ENCODE results near the gene PNKD.

The PNKD gene, protein sequence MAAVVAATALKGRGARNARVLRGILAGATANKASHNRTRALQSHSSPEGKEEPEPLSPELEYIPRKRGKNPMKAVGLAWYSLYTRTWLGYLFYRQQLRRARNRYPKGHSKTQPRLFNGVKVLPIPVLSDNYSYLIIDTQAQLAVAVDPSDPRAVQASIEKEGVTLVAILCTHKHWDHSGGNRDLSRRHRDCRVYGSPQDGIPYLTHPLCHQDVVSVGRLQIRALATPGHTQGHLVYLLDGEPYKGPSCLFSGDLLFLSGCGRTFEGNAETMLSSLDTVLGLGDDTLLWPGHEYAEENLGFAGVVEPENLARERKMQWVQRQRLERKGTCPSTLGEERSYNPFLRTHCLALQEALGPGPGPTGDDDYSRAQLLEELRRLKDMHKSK

DNA sequence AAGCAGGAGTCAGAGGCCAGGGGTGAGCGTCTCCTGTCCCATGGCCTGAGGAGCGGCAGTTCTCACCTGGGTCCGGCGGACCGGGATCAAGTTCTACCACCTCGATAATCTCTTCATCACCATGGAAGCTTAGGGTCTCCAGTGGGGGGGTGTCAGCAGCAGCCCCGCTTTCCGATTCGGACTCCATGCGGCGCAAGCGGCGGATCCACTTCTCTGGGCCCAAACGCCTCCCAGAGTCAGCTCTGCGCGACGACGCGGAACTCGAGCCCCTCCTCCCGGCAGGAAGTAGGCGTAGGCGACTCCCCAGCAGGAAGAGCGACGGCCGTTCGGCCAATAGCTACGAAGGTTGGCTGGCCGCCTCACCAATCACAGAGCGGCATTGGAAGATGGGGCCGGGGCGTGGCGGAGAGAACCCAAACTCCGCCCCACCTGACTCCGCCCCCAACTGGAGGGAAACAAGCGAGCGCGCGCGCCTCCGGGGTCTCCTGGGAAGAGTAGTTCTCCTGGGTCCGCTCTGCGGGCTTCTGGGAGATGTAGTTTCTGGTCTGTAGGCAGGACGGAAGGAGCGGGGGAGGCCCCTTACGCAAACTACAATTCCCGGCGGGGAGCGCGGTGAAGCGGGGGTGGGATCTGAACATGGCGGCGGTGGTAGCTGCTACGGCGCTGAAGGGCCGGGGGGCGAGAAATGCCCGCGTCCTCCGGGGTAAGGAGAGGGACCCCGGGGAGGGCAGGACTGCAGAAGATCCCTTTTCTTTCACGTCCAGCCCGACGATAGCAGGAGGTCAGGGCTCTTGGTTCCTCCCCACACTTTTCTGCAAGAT is at the start of gene PNKD, which contains the start of gene AAMP:
Gene PNKD (plus strand): TSS at position 620 of the 821 bp plus-strand sequence. CDS start 17 bp downstream, at position 637.
Gene AAMP (minus strand): TSS at position 238 of the 821 bp plus-strand sequence. CDS start 51 bp downstream, at position 187.
- DNase-seq = peak; percentile 100

DNA sequence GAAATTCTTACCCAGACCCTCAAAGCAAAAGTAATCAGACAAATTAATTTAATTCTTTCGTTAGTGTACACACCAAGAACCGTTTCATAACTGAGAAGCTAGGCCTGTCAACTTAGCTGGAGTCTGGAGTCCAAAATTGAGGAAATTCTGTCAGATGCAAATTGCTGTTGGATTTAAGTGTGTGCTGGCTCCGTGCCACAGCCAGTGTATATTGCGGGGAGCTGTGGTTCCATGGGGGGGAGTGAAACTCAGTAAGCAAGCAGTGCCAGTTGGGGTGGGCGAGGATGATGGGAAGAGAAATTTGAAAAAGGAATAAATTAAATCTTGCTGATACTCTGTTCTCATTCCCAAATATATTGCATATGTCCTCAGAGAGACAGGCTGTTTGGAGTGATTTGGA is 49.3 kb upstream of the PNKD start:
- DNase-seq = no peak

DNA sequence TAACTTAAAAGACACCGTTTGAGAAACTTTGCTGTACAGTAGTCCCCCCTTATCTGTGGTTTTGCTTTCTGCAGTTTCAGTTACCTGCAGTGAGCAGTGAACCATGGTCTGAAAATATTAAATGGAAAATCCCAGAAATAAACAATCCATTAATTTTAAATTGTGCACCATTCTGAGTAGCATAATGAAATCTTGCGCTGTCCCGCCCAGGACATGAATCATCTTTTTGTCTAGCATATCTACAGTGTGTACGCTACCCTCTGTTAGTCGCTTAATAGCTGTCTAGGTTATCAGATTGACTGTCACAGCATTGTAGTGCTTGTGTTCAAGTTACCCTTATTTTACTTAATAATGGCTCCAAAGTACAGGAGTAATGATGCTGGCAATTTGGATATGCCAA is 47.3 kb upstream of the PNKD start:
- no peak for DNase-seq

DNA sequence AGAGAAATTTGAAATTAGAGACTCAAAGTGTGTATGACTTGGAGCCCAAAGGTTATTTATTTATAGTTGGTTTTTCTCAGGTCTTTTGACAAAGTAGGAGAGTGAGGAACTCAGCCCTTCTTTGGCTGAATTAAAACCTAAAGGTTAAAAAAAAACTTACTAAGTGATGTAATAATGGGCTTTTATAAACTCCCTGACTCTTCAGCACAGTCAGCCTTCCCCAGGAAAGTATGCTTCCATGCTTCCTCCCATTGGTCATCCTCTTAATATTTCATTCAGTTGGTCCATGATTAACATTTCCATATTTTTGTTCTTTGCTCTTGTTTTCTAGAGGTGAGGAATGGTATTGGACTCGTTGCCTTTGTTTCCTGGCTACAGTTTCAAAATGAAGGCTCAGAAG is 46.1 kb upstream of the PNKD start:
- no peak for DNase-seq

DNA sequence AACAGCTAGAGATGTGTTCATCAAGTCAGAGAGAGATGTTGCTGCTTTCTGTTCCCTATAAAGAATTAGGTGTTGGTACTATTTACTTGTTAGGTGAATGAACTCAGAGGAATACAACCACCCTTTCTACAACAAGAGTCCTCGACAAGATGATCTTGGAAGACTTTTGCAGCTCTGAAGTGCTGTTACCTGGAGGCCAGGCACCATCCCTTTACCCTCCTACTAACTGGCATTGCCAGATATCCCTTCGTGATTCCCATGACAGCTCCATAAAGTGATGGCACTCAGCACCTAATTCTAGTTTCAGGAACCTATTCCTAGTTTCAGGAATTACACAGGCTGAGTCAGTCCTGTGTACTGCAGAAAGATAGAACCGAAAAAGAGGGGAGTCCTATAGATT is 43.4 kb upstream of the PNKD start:
- DNase-seq = no peak

DNA sequence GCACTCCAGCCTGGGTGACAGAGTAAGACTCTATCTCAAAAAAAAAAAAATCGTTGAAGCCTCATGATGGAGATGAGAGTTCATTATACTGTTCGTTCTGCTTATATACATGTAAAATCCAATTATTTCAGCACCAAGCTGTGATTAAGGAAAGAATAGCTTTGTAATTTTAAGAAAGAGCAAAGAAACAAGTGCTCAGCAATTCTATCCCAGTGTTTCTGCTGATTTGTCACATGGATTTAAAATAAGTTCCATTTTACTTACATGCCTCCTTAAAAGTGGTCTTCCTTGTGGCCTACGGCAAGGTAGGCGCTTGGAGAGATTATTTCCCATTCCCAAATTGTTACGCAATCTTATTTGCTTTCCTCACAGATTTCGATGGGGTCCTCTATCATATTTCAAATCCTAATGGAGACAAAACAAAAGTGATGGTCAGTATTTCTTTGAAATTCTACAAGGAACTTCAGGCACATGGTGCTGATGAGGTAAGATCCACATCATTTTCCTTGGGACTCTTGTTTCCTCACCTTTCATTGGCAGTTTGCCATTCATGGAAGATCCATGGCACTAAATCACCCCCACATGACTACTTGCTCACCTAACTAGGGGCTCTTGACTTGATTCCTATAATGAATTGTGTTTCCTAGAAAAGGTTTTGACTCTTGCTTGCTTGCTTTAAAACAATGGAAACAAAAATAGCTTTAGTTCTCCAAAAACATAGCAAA is 41.8 kb upstream of the PNKD start:
- DNase-seq = no peak

DNA sequence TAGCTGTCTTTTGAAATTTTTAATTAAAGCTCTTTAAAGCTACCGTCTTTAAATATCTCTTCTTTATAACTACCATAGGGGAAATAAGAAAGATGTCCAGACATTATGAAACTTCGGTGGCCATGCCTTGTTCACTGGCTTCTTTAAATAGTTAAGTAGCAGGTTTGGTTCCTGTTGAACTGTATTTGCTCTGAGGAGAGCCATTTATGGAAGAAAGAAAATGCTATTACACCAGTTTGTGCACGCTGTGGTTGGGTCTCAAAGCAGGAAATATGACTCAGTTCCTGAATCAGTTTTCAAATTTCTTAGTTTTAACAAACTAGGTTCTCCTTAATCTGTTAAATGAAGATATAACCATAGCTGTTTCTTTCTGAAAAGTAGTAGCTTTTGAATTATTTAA is 41.1 kb upstream of the PNKD start:
- no peak for DNase-seq

DNA sequence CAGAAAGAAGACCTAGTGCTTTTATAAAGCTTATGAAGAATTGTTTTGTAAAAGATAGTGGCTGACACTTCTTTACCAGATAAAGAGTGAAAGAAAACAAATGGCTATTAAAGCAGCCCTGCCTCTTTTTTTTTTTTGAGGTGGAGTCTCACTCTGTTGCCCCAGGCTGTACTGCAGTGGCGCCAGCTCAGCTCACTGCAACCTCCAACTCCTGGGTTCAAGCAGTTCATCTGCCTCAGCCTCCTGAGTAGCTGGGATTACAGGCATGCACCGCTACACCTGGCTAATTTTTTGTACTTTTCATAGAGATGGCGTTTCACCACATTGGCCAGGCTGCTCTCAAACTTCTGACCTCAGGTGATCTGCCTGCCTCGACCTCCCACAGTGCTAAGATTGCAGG is 40.5 kb upstream of the PNKD start:
- DNase-seq = no peak

DNA sequence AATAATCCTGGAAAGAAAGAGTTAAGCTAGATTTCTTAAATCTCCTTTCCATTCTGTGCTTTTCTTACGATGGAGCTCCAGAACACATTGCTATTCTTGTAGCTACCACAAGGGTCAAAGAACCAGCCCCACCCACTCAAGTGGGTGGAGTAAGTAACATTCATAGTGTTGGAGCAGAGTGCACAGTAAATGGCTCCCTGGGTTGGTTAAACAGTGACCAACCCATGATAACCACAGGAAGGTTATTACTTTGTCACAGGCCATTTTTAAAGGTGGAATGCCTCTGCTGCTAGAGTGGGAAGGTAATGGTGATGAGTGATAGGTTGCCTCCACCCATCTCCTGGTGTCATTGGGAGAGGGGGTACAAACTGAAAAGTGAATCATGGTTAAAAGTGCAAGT is 39.4 kb upstream of the PNKD start:
- no peak for DNase-seq

DNA sequence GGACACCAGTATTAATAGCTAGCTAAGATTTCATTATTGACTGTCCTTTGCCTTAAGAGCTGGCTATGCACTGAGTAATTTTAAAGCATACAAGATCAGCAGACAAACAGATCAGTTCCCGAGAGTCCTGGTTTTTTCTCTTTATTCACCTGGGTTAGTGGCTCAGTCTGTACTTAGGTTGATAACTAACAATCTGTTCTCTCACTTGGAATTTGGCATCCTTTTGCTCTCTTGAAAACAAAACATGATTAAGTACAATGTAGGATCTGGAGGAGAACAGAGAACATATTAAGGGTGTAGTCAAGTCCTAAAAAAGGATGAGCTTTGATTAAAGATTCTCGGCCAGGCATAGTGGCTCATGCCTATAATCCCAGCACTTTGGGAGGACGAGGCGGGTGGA is 36.8 kb upstream of the PNKD start:
- no peak for DNase-seq

DNA sequence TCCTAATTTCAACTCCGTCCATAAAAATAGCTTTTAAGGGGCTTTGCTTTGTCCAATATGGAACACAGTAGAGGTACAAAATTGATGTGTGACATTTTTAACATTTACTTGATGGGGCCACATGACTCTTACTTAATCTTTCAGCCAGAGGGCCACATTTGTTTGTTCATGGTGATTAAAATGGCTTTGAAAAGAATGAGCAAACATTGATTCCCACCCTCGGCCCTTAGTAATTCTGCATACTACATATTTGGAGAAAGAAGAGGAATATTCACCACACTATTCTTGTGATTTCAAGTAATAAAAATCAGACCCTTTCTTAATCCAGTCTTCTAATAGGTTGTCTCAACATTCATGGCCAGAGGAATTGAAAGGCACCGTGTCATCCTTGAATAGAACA is 35.8 kb upstream of the PNKD start:
- no peak for DNase-seq

DNA sequence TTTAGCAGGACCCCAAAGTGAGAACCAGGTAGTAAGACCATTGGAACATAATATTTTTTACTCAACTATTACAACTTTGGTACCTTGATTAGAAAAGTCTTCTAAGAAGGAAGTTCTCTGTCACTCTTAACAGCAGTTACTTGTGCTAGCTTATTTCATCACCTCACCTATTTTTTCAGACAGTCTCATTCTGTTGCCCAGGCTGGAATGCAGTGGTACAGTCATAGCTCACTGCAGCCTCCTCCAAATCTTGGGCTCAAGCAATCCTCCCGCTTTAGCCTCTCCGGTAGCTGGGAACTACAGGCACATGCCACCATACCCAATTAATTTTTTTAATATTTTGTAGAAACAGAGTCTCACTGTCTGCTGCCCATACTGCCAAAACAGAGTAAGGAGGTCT is 35.3 kb upstream of the PNKD start:
- DNase-seq = no peak

DNA sequence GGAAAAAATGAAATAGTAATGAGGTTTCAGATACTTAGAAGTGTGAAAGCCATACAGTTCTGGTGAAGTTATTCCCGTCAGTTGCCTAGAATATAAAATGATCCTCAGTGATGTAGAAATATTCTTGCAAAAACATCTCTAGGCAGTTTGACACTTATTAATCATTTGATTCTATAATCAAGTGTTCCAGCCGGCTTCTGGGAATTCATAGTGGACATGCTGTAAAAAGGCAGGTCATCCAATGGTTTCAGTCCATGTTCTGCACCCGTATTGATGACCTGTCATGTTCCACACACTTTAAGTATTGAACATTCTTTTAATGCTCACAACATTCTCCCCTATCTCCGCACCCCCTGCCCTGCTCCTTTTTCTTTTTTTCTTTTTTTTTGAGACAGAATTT is 33.5 kb upstream of the PNKD start:
- DNase-seq = no peak

DNA sequence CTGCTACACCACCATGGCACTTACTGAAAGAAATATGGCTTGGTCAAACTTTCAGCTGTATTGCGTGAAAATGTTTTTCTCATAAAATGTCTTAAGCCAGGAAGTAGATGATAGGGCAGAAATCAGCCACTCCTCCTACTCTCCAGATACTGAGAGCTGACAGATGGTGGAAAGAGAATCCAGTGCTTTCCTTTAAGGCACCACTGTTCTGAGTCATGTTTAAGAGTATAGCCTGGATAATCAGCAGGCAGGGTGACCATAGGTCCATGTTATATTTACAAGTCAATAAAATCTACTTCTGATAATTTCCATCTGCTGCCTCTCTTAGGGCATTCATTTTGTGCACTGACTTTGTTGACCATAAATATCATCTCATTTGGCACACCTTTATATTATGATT is 31.4 kb upstream of the PNKD start:
- DNase-seq = no peak

DNA sequence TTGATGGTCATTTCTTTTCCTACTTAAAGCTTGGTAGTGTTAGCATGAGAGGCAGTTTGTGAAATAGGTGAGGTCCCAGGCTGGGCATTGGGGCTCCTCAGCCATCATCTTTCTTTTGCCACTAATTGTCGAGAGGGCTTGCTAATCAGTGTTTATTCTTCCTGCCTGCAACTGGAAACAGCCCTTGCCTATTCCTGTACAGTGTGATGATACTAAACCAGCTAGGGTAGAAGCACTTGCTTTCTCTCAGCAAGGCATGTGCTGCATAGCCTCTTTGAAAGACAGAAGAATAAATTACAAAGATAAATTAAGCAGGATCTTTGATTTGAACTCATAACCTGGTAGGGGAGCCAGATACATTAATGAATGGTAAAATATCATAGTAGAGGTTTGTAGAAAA is 26.1 kb upstream of the PNKD start:
- DNase-seq = no peak

DNA sequence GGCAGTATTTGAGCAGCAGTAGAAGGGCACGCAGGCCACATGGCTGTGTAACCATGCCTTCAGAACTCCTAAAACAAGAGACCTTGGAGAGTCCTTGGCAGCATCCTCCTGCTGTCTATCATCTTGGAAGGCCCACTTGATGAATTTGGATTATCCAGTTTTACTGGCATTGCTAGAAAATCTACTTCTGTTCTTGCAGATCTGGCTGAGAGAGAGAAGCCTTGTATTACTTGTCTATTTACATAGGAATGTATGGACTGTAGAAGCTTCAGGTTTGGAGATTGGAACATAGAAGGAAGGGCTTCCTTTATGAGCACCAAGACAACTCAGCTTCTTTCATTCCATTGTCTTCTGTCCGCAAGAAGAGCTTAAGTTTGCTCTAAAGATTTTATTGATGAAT is 25.7 kb upstream of the PNKD start:
- DNase-seq = no peak

DNA sequence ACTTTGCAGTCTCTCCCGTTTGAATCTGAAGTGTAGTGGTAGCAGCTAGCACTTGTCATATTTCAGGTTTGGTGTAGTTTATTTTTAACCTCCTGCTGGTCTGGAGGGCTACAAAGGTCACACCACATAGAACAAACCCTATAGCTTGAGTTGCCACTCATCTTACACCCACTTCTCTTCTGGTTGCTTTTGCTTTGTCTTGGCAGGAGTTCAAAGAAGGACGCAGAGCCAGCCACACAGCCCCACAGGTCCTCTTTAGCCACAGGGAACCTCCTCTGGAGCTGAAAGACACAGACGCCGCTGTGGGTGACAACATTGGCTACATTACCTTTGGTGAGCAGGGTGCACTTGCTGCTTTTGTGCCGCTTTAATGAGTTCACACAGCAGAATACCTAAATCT is 25.1 kb upstream of the PNKD start:
- DNase-seq = no peak

DNA sequence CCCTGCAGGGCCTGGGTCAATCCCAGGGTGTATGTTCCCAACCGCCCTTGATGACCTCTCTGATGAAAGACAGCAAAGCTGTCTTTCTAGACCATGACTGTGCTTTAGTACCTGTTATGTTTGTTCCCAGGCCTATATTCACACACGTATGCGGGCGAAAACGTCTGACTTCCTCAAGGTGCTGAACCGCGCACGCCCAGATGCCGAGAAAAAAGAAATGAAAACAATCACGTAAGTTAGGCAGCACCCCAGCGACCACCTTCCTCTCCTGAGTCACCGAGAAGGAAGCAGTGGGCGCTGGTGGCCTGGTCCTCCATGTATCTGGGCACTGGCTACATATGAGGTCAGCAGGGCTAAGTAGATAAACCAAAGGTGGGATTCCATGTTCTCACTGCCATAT is 20.6 kb upstream of the PNKD start:
- DNase-seq = no peak

DNA sequence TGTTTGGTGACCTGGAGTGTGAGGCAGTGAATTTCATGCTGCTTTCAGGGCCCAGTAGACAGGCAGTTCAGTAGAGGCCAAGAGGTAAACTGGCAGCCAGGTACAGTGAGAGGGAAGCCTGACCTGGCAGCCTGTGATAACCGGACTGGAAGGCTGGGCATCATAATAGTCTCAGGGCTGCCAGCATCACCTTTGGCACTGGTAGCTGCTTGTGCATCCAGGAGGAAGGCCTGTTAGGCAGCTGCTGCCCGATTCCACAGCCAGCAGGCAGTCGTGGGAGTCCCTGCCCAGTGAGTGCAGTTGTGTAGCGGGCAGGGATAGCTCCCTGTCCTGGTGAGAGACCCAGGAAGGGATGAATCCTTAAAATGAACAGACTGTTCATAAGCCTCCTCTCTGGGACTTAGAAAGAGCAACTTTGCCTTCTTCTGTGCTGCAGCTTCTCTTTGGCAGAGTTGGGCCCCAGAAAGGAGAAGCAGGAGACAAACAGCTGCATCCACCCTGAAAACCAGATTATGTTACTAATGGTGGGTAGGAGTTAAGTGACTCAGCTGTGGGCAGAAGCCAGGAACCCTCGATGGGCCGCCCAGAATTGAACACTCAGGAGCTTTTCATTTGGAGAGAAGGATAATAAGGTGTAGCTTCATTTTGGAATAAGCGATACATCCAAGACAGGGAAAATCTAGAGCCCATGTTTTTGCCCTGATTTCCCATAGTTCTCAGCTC is 17.6 kb upstream of the PNKD start:
- no peak for DNase-seq

DNA sequence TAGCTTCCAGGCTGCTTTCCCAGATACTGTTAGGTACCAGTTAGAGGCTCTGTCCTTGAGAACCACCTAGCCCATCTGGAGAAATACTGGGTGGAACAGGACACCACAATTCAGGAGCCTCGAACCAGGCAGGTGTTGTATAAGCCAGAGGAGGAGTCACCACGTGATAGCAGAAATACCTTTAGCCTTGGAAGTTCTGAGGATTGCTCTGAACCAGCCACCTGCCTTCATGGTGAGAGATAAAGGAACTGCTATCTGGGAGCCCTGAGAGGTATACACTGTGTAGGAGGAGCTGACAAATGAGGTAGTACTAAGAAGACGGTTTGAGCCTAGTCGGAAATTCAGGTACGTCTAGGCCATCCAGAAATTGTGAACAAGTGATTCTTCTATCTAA is 17.1 kb upstream of the PNKD start:
- no peak for DNase-seq

DNA sequence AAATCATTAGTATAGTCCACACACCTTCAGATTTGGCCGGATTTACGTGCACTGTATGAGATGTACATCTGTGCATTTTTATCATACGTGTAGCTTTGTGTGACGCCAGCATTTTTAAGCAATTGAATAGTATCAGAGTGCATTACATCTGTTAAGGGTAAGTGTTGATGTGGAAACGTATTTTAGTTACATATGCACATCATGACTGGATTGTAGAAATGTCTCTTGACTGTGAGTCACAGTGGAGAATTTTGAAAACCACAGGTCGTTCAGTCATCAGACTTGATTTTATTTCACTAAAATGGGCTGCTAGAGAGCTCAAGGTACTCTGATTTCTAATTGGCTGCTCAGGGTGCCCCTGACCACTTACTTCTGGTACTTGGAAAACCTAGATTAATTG is 14.9 kb upstream of the PNKD start:
- no peak for DNase-seq

DNA sequence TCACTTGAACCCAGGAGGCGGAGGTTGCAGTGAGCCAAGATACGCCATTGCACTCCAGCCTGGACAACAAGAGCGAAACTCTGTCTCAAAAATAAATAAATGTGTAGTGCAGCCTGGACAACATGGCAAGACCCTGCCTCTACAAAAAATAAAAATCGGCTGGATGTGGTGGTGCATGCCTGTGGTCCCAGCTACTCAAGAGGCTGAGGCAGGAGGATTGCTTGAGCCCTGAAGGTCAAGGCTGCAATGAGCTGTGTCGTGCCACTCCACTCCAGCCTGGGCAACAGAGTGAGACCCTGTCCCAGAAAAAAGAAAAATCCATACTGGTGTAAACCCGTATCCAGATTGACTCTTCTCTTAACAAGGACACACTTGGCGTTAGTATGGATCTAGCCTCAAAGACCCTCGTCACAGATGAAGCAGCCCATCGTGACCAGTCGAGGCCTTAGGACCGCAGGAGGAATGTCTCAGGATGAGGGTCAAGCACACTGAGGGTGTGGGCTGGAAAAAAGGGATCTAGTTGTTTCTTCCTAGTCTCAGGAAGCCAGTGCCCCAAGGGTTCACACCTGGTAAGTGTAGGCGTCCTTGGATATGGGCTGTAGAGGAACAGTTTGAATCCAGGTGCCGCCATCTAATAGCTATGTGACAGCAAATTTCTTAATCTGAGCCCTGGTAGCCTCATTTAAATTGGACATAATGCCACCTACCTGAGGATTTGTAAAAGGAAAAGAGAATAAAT is 13.5 kb upstream of the PNKD start:
- no peak for DNase-seq
